ENCODE measurements around the gene AP1B1. TPM values are rescaled to one million over a fixed set of nuclear protein-coding genes. Genes with fewer than 3 reads are reported as not detected.
A peak's percentile ranks its signal among the peaks of the same experiment; 100 is the strongest.
"Not testable (repeated sequence)": the region's sequence is repeated elsewhere in the genome, so short reads cannot be mapped to it uniquely, and the experiment has no call there.

The AP1B1 gene
- total and polyA plus RNA-seq, 2 of the 4 experiments (the other 2 are of a cell fraction): 55.7 to 70.8 TPM

GRCh38 chr22:29359469-29359868, 28.9 kb downstream of the AP1B1 start:
- Histone ChIP-seq H2AK5ac (ENCODE audit: low read depth, low read length) (no peak overlapping the region), H3K4me3 (ENCODE audit: insufficient read depth, low read depth, low read length) (no peak overlapping the region), H3K14ac (replicated peaks; ENCODE audit: low read depth, low read length) (no peak overlapping the region), H3K36me3 (ENCODE audit: control insufficient read depth, insufficient read depth, low read length) (peaks cover 30% of the 10 kb centered on the region), H3K9ac (ENCODE audit: low read depth, low read length) (no peak overlapping the region), H4K8ac (ENCODE audit: low read depth in 2 of 2, low read length in 2 of 2) (no peak overlapping the region), H3K4me1 (ENCODE audit: control insufficient read depth, insufficient read depth, low read length) (no peaks in the 10 kb centered on the region), H4K20me1 (ENCODE audit: insufficient read depth, low read length) (no peaks in the 10 kb centered on the region; the same call in 1 of the 2 replicates), H3K4me2 (ENCODE audit: low read depth, low read length) (no peak overlapping the region), H2BK20ac (ENCODE audit: low read depth, low read length) (no peak overlapping the region), H3K27me3 (ENCODE audit: control insufficient read depth, insufficient read depth, low read length) (no peaks in the 10 kb centered on the region), H3K23ac (ENCODE audit: low read depth, low read length) (no peak overlapping the region), H2BK5ac (ENCODE audit: low read depth, low read length, poor library complexity, severe bottlenecking) (no peak overlapping the region), H3K56ac (ENCODE audit: extremely low read depth, insufficient read depth, low read length) (no peak overlapping the region), H3K4ac (ENCODE audit: low read depth, low read length) (no peak overlapping the region), H3K9me3 (ENCODE audit: control insufficient read depth, insufficient read depth, low read length) (no peaks in the 10 kb centered on the region), H2BK120ac (ENCODE audit: low read depth, low read length) (no peak overlapping the region), H2BK15ac (ENCODE audit: low read depth, low read length) (no peak overlapping the region), H2AFZ (replicated peaks; ENCODE audit: low read length, poor library complexity) (peak overlapping the region; percentile 79), H3K18ac (ENCODE audit: low read depth, low read length) (no peak overlapping the region), H3K9me1 (ENCODE audit: insufficient read depth, low read length) (peaks cover 3% of the 10 kb centered on the region; the same call in 1 of the 2 replicates), H4K5ac (ENCODE audit: low read depth, low read length) (no peak overlapping the region), H2AK9ac (replicated peaks; ENCODE audit: low read depth, low read length, poor library complexity) (peak overlapping the region; percentile 48), H3K79me1 (ENCODE audit: low read depth in 1 of 2, low read length in 2 of 2) (no peaks in the 10 kb centered on the region; a peak in 1 of 4 replicates), H4K91ac (ENCODE audit: insufficient read depth, low read depth, low read length) (no peak overlapping the region), H3K27ac (ENCODE audit: insufficient read depth, low read length) (no peak overlapping the region)
- peak; percentile 53 for DNase-seq
- in situ Hi-C loops (cut with MboI; ENCODE audit: low sequenced_read_pairs): no loop called here
- intact Hi-C loops (cut with micrococcal nuclease): loop anchor here (1.0 kb wide), 1 partner anchor 53 kb away; the partner anchor contains the start of gene GAS2L1
- ChIA-PET CTCF (interaction anchor here (0.6 to 1.4 kb wide), 3 partner anchors 14 to 81 kb away, joined by 3 to 5 read pairs (median 3); no protein-coding TSS in a partner anchor), POLR2A (ENCODE audit: unreplicated experiment) (interaction anchor here (0.6 kb wide), 1 partner anchor 10 kb away, joined by 3 read pairs; no protein-coding TSS in a partner anchor)
- dilution Hi-C loops (cut with HindIII; ENCODE audit: low sequenced_read_pairs, unreplicated experiment): no loop called here
- peak; percentile 91 for ATAC-seq (ENCODE audit: low read depth)
- 43% methylated on average over 6 of the region's 9 CpGs; no CpG with 5 or more reads in 1 of the 2 experiments for WGBS, 2 experiments (ENCODE audit: extremely low coverage in 2 of 2, insufficient read length in 1 of 2)
- no TSS peak for BruUV-seq (replicated peaks)
- TF ChIP-seq SMC3 (IDR thresholded peaks at IDR 0.05; ENCODE audit: low read depth, low read length) (peak; percentile 55), RFX5 (IDR thresholded peaks at IDR 0.05; ENCODE audit: low read depth, low read length) (no peak), MAFK (IDR thresholded peaks at IDR 0.05; ENCODE audit: low read depth, low read length) (no peak), RAD21 (IDR thresholded peaks at IDR 0.05; ENCODE audit: low read length) (peak; percentile 61), CTCF (conservative IDR thresholded peaks at IDR 0.05; ENCODE audit: low read depth, low read length) (peak; percentile 62)

- H2BK20ac ChIP-seq (ENCODE audit: low read depth, low read length); H3K9ac ChIP-seq (ENCODE audit: low read depth, low read length); BruUV-seq (replicated peaks); H2BK5ac ChIP-seq (ENCODE audit: low read depth, low read length, poor library complexity, severe bottlenecking); H2BK120ac ChIP-seq (ENCODE audit: low read depth, low read length); H2AK9ac ChIP-seq (replicated peaks; ENCODE audit: low read depth, low read length, poor library complexity); H3K4me3 ChIP-seq (ENCODE audit: insufficient read depth, low read depth, low read length); H3K27ac ChIP-seq (ENCODE audit: insufficient read depth, low read length); H3K4me2 ChIP-seq (ENCODE audit: low read depth, low read length); POLR2A ChIA-PET (ENCODE audit: unreplicated experiment); H2BK15ac ChIP-seq (ENCODE audit: low read depth, low read length); H4K8ac ChIP-seq (ENCODE audit: low read depth in 2 of 2, low read length in 2 of 2); in situ Hi-C loops (cut with MboI; ENCODE audit: low sequenced_read_pairs); H4K20me1 ChIP-seq (ENCODE audit: insufficient read depth, low read length); H2AK5ac ChIP-seq (ENCODE audit: low read depth, low read length); DNase-seq; H3K9me1 ChIP-seq (ENCODE audit: insufficient read depth, low read length); H3K27me3 ChIP-seq (ENCODE audit: control insufficient read depth, insufficient read depth, low read length); H4K5ac ChIP-seq (ENCODE audit: low read depth, low read length); ATAC-seq (ENCODE audit: low read depth); H3K79me1 ChIP-seq (ENCODE audit: low read depth in 1 of 2, low read length in 2 of 2); H3K23ac ChIP-seq (ENCODE audit: low read depth, low read length); H2AFZ ChIP-seq (replicated peaks; ENCODE audit: low read length, poor library complexity); H3K18ac ChIP-seq (ENCODE audit: low read depth, low read length); H3K4ac ChIP-seq (ENCODE audit: low read depth, low read length); H3K56ac ChIP-seq (ENCODE audit: extremely low read depth, insufficient read depth, low read length); H3K9me3 ChIP-seq (ENCODE audit: control insufficient read depth, insufficient read depth, low read length); intact Hi-C loops (cut with micrococcal nuclease); H3K4me1 ChIP-seq (ENCODE audit: control insufficient read depth, insufficient read depth, low read length); H3K14ac ChIP-seq (replicated peaks; ENCODE audit: low read depth, low read length); H4K91ac ChIP-seq (ENCODE audit: insufficient read depth, low read depth, low read length); dilution Hi-C loops (cut with HindIII; ENCODE audit: low sequenced_read_pairs, unreplicated experiment): not testable (repeated sequence)
- CTCF ChIA-PET: interaction anchor here (1.1 kb wide), 1 partner anchor 37 kb away, joined by 3 read pairs; no protein-coding TSS in a partner anchor
- H3K36me3 ChIP-seq (ENCODE audit: control insufficient read depth, insufficient read depth, low read length): peaks cover 49% of the 10 kb centered on the region
- WGBS, 2 experiments (ENCODE audit: extremely low coverage in 2 of 2, insufficient read length in 1 of 2): no CpG with 5 or more reads among the region's 12 CpGs
Observed at GRCh38 chr22:29357193-29357890, 31.0 kb downstream of the AP1B1 start.

Measured in IMR-90 (cell line).